ES-I3 (cell line): ENCODE measurements around the gene NEB.

Experiments used
- H3K36me3 ChIP-seq: 2 replicates; pipeline ENCODE4 v1.6.1; 2013; ENCODE audit warnings: mild to moderate bottlenecking, low read length, control low read depth, moderate library complexity; ENCODE audit not compliant: insufficient read depth
- H3K4me1 ChIP-seq: 2 replicates; pipeline ENCODE4 v1.6.1; 2013; ENCODE audit warnings: mild to moderate bottlenecking, control low read depth, low read length; ENCODE audit not compliant: insufficient read depth
- H3K9ac ChIP-seq: 2 replicates; pipeline ENCODE4 v1.6.1; 2013; ENCODE audit warnings: low read depth, mild to moderate bottlenecking, low read length, moderate library complexity
- H3K9me3 ChIP-seq: 2 replicates; pipeline ENCODE4 v1.6.1; 2013; ENCODE audit warnings: mild to moderate bottlenecking, low read length, moderate library complexity; ENCODE audit not compliant: control insufficient read depth, insufficient read depth

NEB gene

GRCh38 chr2:151733771-151734672, at the start of gene NEB:
TSS of gene NEB (minus strand) at chr2:151734476. CDS start at chr2:151733156, 1,320 bp downstream.
- Histone ChIP-seq H3K4me1 (peaks cover 25% of the 10 kb centered on the region), H3K9me3 (no peaks in the 10 kb centered on the region), H3K36me3 (no peaks in the 10 kb centered on the region), H3K9ac (no peak within 1 kb of the TSS; the same call in 1 of the 2 replicates)

- H3K36me3 ChIP-seq: no peaks in the 10 kb centered on the region
- H3K9ac ChIP-seq: no peak overlapping the region
- H3K9me3 ChIP-seq: no peaks in the 10 kb centered on the region
- H3K4me1 ChIP-seq: peaks cover 6% of the 10 kb centered on the region; the same call in 1 of the 2 replicates
These were observed 48.9 kb upstream of the NEB start for GRCh38 chr2:151783133-151783520.

GRCh38 chr2:151782378-151783132, 48.3 kb upstream of the NEB start:
- H3K9me3 ChIP-seq: no peaks in the 10 kb centered on the region
- no peaks in the 10 kb centered on the region for H3K36me3 ChIP-seq
- H3K4me1 ChIP-seq: peaks cover 6% of the 10 kb centered on the region; the same call in 1 of the 2 replicates
- H3K9ac ChIP-seq: no peak overlapping the region

GRCh38 chr2:151781642-151782041, 47.4 kb upstream of the NEB start:
- Histone ChIP-seq H3K4me1 (peaks cover 5% of the 10 kb centered on the region; the same call in 1 of the 2 replicates), H3K9me3 (no peaks in the 10 kb centered on the region), H3K36me3 (no peaks in the 10 kb centered on the region), H3K9ac (no peak overlapping the region)

- Histone ChIP-seq H3K4me1 (no peaks in the 10 kb centered on the region), H3K9me3 (no peaks in the 10 kb centered on the region), H3K9ac (no peak overlapping the region), H3K36me3 (peaks cover 2% of the 10 kb centered on the region; the same call in 1 of the 2 replicates)
These were observed 46.7 kb upstream of the NEB start for GRCh38 chr2:151780938-151781337.

- Histone ChIP-seq H3K4me1 (no peaks in the 10 kb centered on the region), H3K36me3 (peaks cover 5% of the 10 kb centered on the region; the same call in 1 of the 2 replicates), H3K9ac (no peak overlapping the region), H3K9me3 (no peaks in the 10 kb centered on the region)
These were observed 43.7 kb upstream of the NEB start for GRCh38 chr2:151777935-151778334.

GRCh38 chr2:151777487-151777886, 43.2 kb upstream of the NEB start:
- no peaks in the 10 kb centered on the region for H3K4me1 ChIP-seq
- no peak overlapping the region for H3K9ac ChIP-seq
- peaks cover 5% of the 10 kb centered on the region; the same call in 1 of the 2 replicates for H3K36me3 ChIP-seq
- H3K9me3 ChIP-seq: no peaks in the 10 kb centered on the region

GRCh38 chr2:151776367-151776766, 42.1 kb upstream of the NEB start:
- peaks cover 5% of the 10 kb centered on the region; the same call in 1 of the 2 replicates for H3K36me3 ChIP-seq
- no peaks in the 10 kb centered on the region for H3K9me3 ChIP-seq
- H3K4me1 ChIP-seq: no peaks in the 10 kb centered on the region
- H3K9ac ChIP-seq: no peak overlapping the region

- Histone ChIP-seq H3K9ac (no peak overlapping the region), H3K9me3 (no peaks in the 10 kb centered on the region), H3K4me1 (no peaks in the 10 kb centered on the region), H3K36me3 (peaks cover 5% of the 10 kb centered on the region; the same call in 1 of the 2 replicates)
These were observed 40.9 kb upstream of the NEB start for GRCh38 chr2:151775057-151775740.

- H3K9ac ChIP-seq: no peak overlapping the region
These were observed 40.2 kb upstream of the NEB start for GRCh38 chr2:151774506-151774905.

GRCh38 chr2:151771599-151772358, 37.5 kb upstream of the NEB start:
- peaks cover 5% of the 10 kb centered on the region; the same call in 1 of the 2 replicates for H3K36me3 ChIP-seq
- no peaks in the 10 kb centered on the region for H3K9me3 ChIP-seq
- H3K4me1 ChIP-seq: peaks cover 7% of the 10 kb centered on the region; the same call in 1 of the 2 replicates
- H3K9ac ChIP-seq: no peak overlapping the region

More at GRCh38 chr2:151774506-151774905, 40.2 kb upstream of the NEB start:
- peaks cover 5% of the 10 kb centered on the region; the same call in 1 of the 2 replicates for H3K36me3 ChIP-seq
- H3K9me3 ChIP-seq: no peaks in the 10 kb centered on the region
- no peaks in the 10 kb centered on the region for H3K4me1 ChIP-seq

- Histone ChIP-seq H3K36me3 (peaks cover 4% of the 10 kb centered on the region; the same call in 1 of the 2 replicates), H3K4me1 (peaks cover 7% of the 10 kb centered on the region; the same call in 1 of the 2 replicates), H3K9me3 (no peaks in the 10 kb centered on the region), H3K9ac (no peak overlapping the region)
These were observed 36.7 kb upstream of the NEB start for GRCh38 chr2:151770995-151771394.

GRCh38 chr2:151769606-151770005, 35.3 kb upstream of the NEB start:
- Histone ChIP-seq H3K9ac (no peak overlapping the region), H3K9me3 (no peaks in the 10 kb centered on the region), H3K36me3 (no peaks in the 10 kb centered on the region), H3K4me1 (peaks cover 7% of the 10 kb centered on the region; the same call in 1 of the 2 replicates)
